MCF 10A (cell line): ENCODE data around the gene TGIF2LY. TPM values are rescaled to one million over a fixed set of nuclear protein-coding genes. Genes with fewer than 3 reads are reported as not detected.
"Not testable (repeated sequence)": the region's sequence is repeated elsewhere in the genome, so short reads cannot be mapped to it uniquely, and the experiment has no call there.

Source experiments
- Bru-seq: library from RNA; stranded (reverse); fragments of 400-500 nt; gene quantifications from one replicate; lab custom pipeline; 2021; lab: Mats Ljungman, UMichigan
- BruChase-seq, 2 experiments: library from RNA; stranded (reverse); fragments of 400-500 nt; gene quantifications; one replicate each; lab custom pipeline; 2021; lab: Mats Ljungman, UMichigan
- BruUV-seq: library from RNA; stranded (reverse); fragments of 400-500 nt; replicated peaks from 2 replicates; lab custom pipeline; 2021; lab: Mats Ljungman, UMichigan
- CTCF ChIA-PET: fragments of 300-600 bp; sonication (Branson Sonifier 250); formaldehyde crosslinking; extraction: SDS; loops from one replicate; lab custom pipeline; 2021; ENCODE audit warnings: antibody characterized with exemption, inconsistent platforms; lab: Yijun Ruan, JAX
- POLR2A ChIA-PET: fragments of 300-600, 350-650 bp; sonication (Branson Sonifier 250); formaldehyde crosslinking; extraction: SDS; loops from one replicate; lab custom pipeline; 2020; ENCODE audit warnings: antibody characterized with exemption, inconsistent platforms; lab: Yijun Ruan, JAX
- DNase-seq: peaks from one replicate; pipeline ENCODE4 v3.0.0-alpha.2; 2018; ENCODE audit not compliant: unreplicated experiment
- H3K27ac Mint-ChIP-seq: one replicate; pipeline ENCODE4 v1.8.0; 2022; ENCODE audit warnings: mild to moderate bottlenecking, low read depth, mixed read lengths; ENCODE audit not compliant: unreplicated experiment
- H3K27me3 Mint-ChIP-seq: one replicate; pipeline ENCODE4 v1.8.0; 2022; ENCODE audit warnings: mixed read lengths; ENCODE audit not compliant: insufficient read depth, unreplicated experiment
- H3K36me3 Mint-ChIP-seq: one replicate; pipeline ENCODE4 v1.8.0; 2022; ENCODE audit warnings: mild to moderate bottlenecking, moderate library complexity, mixed read lengths; ENCODE audit not compliant: insufficient read depth, unreplicated experiment
- H3K4me1 Mint-ChIP-seq: one replicate; pipeline ENCODE4 v1.8.0; 2022; ENCODE audit warnings: mixed read lengths; ENCODE audit not compliant: insufficient read depth, unreplicated experiment
- H3K4me3 Mint-ChIP-seq: one replicate; pipeline ENCODE4 v1.8.0; 2022; ENCODE audit warnings: mild to moderate bottlenecking, moderate library complexity, mixed read lengths; ENCODE audit not compliant: unreplicated experiment
- H3K9me3 Mint-ChIP-seq: one replicate; pipeline ENCODE4 v1.8.0; 2022; ENCODE audit warnings: mixed read lengths; ENCODE audit not compliant: unreplicated experiment
- intact Hi-C: fragments of 100-400 bp; cut with micrococcal nuclease; formaldehyde crosslinking; loops from 2 replicates; pipeline ENCODE4 v1.14.1; 2022
- long read RNA-seq: library from polyadenylated mRNA; stranded (forward); transcript quantifications from one replicate; pipeline ENCODE4 v2.0.0, GENCODE V29; 2022
- total RNA-seq: library from RNA; stranded (reverse); gene quantifications from 2 replicates; pipeline ENCODE4 v1.2.3, GENCODE V29; 2022

TGIF2LY gene
- not detected in 2 replicates for total RNA-seq
- not detected for Bru-seq, nascent RNA
- BruChase-seq, experiment 1, labeled RNA remaining after a 6-hour chase, result not detected
- BruChase-seq, experiment 2, labeled RNA remaining after a 2-hour chase, result not detected
- long read RNA-seq, result 0 reads

- H3K36me3 Mint-ChIP-seq, H3K27me3 Mint-ChIP-seq, H3K27ac Mint-ChIP-seq, BruUV-seq, H3K9me3 Mint-ChIP-seq, DNase-seq, intact Hi-C loops, POLR2A ChIA-PET, H3K4me3 Mint-ChIP-seq, CTCF ChIA-PET, H3K4me1 Mint-ChIP-seq: not testable (repeated sequence)
These were observed at the start of gene TGIF2LY for GRCh38 chrY:3578767-3579166. TGIF2LY (plus strand) TSS chrY:3579067; CDS start chrY:3579245, 178 bp downstream.
